ENCODE results near the gene NUDT14.

DNA sequence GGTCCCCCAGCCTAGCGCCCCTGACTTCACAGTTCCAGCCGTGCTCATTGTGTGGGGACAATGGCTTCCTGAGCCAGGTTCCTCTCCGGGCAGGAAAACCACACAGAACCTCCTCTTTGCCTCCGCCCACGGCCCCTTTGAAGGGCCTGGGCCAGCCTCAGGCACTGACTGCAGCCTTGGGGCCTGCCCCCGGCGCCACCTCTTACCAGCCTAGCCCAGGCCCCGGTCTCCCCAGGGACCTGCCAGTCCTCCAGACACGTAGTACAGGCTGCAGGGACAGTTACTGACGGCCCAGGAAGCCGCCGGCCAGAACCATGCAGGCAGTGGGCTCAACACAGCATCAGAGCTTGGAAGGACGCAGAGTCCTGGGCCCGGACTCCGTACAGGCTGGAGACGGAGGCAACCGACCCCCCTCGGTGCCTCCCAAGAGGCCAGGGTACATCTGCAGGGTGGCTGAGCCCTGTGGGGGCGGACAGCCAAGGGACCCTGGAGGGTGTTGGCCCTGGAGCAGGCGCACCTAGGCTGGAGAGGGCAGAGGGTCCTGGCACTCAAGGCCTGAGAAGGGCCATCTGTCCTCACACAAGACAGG is 20.9 kb upstream of the NUDT14 start:
- no peak for TF ChIP-seq TAF1 (IDR thresholded peaks at IDR 0.05; ENCODE audit: borderline replicate concordance, insufficient read depth, low read length)
- TF ChIP-seq POLR2AphosphoS5 (IDR thresholded peaks at IDR 0.05; ENCODE audit: low read depth, low read length): no peak

All from PFSK-1 (cell line).